ENCODE measurements around the gene TRIM50.
A peak's percentile ranks its signal among the peaks of the same experiment; 100 is the strongest.
"Not testable (repeated sequence)": the region's sequence is repeated elsewhere in the genome, so short reads cannot be mapped to it uniquely, and the experiment has no call there.

GRCh38 chr7:73324081-73324845, 3.6 kb downstream of the TRIM50 start:
- TF ChIP-seq EZH2phosphoT487 (conservative IDR thresholded peaks at IDR 0.05; ENCODE audit: low read length): not testable (repeated sequence)
- peak; percentile 37 for TF ChIP-seq CTCF (IDR thresholded peaks at IDR 0.05; ENCODE audit: insufficient read depth, low read length, poor library complexity, severe bottlenecking)

Data from SU-DHL-6 (cell line).